Activated CD8-positive, alpha-beta T cell treated with anti-CD3 and anti-CD28 coated beads for 36 hours (primary cell): Measurements from ENCODE around the gene HLA-DQB1. TPM values are rescaled to one million over a fixed set of nuclear protein-coding genes. Genes with fewer than 3 reads are reported as not detected.

Experiments
- ATAC-seq: fragments of 200-7000 bp; cut with Tn5 transposase; one replicate; pipeline ENCODE4 v1.10.0; 2021; ENCODE audit warnings: mild to moderate bottlenecking, moderate library complexity
- CTCF ChIA-PET: fragments of 350-600 bp; sonication (Branson Sonifier 250); formaldehyde crosslinking; loops from one replicate; lab custom pipeline; 2021; ENCODE audit warnings: antibody characterized with exemption; lab: Charles Lee
- POLR2A ChIA-PET: fragments of 350-600 bp; sonication (Branson Sonifier 250); formaldehyde crosslinking; loops from one replicate; lab custom pipeline; 2021; ENCODE audit warnings: antibody characterized with exemption; lab: Charles Lee
- DNase-seq: peaks from one replicate; pipeline ENCODE4 v3.0.0-alpha.2; 2020
- H3K27ac Mint-ChIP-seq: one replicate; pipeline ENCODE4 v1.8.0; 2021; ENCODE audit warnings: mild to moderate bottlenecking, mixed read lengths
- H3K27me3 Mint-ChIP-seq: one replicate; pipeline ENCODE4 v1.8.0; 2021; ENCODE audit warnings: mixed read lengths
- H3K36me3 Mint-ChIP-seq: one replicate; pipeline ENCODE4 v1.8.0; 2021; ENCODE audit warnings: low read depth, mixed read lengths
- H3K4me1 Mint-ChIP-seq: one replicate; pipeline ENCODE4 v1.8.0; 2021; ENCODE audit warnings: low read depth, mixed read lengths
- H3K4me3 Mint-ChIP-seq: one replicate; pipeline ENCODE4 v1.8.0; 2021; ENCODE audit warnings: mild to moderate bottlenecking, moderate library complexity, mixed read lengths
- H3K9me3 Mint-ChIP-seq: one replicate; pipeline ENCODE4 v1.8.0; 2021; ENCODE audit warnings: mixed read lengths
- CTCF ChIP-seq: fragments of 200-600 bp; IDR thresholded peaks from one replicate; pipeline ENCODE4 v1.8.0; 2022; ENCODE audit warnings: antibody characterized with exemption, mild to moderate bottlenecking
- intact Hi-C: fragments of 100-400 bp; cut with micrococcal nuclease; formaldehyde crosslinking; loops from one replicate; pipeline ENCODE4 v1.10.0; 2022
- total RNA-seq, 2 experiments: library from RNA; stranded (reverse); gene quantifications; one replicate each; pipeline ENCODE4 v1.2.3, GENCODE V29; 2021

HLA-DQB1 gene
- total RNA-seq, 2 experiments from 2014 or later = 5.3 to 6.9 TPM

DNA sequence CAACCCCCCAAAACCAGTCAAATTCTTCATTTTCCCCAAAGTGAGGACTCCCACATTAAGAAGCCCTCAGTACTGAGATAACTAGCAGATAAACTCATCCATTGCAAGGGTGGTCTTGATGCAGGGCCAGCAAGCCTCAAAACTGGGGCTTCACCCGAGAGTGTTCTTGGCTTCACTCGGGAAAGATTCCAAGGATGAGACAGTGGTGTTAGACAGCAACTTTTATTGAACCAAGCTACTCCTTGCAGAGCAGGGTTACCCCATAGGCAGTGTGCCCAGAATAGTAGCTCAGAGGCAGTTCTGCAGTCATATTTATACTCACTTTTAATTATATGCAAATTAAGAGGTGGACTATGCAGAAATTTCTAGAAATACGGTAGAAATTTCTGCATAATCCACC lies 45.1 kb downstream of the HLA-DQB1 start:
- Mint-ChIP-seq H3K27me3 (no peaks in the 10 kb centered on the region), H3K9me3 (peaks cover 8% of the 10 kb centered on the region), H3K4me3 (no peak overlapping the region), H3K4me1 (peaks cover 40% of the 10 kb centered on the region), H3K36me3 (no peaks in the 10 kb centered on the region), H3K27ac (no peak overlapping the region)
- no peak for TF ChIP-seq CTCF
- POLR2A ChIA-PET = interaction anchor here (0.6 kb wide), 1 partner anchor 10 kb away, joined by 3 read pairs; no protein-coding TSS in a partner anchor
- intact Hi-C loops = loop anchor here (5.0 kb wide), 1 partner anchor 66 kb away; no protein-coding TSS in a partner anchor
- DNase-seq (no peak), ATAC-seq (no peak)
- CTCF ChIA-PET = interaction anchor here (1.1 to 2.7 kb wide), 4 partner anchors 15 to 376 kb away, joined by 3 to 18 read pairs (median 4); no protein-coding TSS in a partner anchor

GRCh38 chr6:32617751-32618150 lies 48.7 kb downstream of the HLA-DQB1 start:
- no peaks in the 10 kb centered on the region for H3K27me3 Mint-ChIP-seq
- ATAC-seq (no peak), DNase-seq (no peak)
- peaks cover 22% of the 10 kb centered on the region for H3K4me1 Mint-ChIP-seq
- H3K9me3 Mint-ChIP-seq = peaks cover 8% of the 10 kb centered on the region
- no peak overlapping the region for H3K27ac Mint-ChIP-seq
- H3K4me3 Mint-ChIP-seq = no peak overlapping the region
- no peaks in the 10 kb centered on the region for H3K36me3 Mint-ChIP-seq
- intact Hi-C loops = no loop called here
- ChIA-PET CTCF (no interaction called here), POLR2A (no interaction called here)
- TF ChIP-seq CTCF = no peak

- ATAC-seq (no peak), DNase-seq (no peak)
- no peaks in the 10 kb centered on the region for H3K36me3 Mint-ChIP-seq
- intact Hi-C loops = no loop called here
- peaks cover 8% of the 10 kb centered on the region for H3K4me1 Mint-ChIP-seq
- H3K27me3 Mint-ChIP-seq = peaks cover 2% of the 10 kb centered on the region
- no peak overlapping the region for H3K4me3 Mint-ChIP-seq
- H3K27ac Mint-ChIP-seq = no peak overlapping the region
- POLR2A ChIA-PET = no interaction called here
- CTCF ChIA-PET = interaction anchor here (2.1 kb wide), 1 partner anchor 170 kb away, joined by 6 read pairs; no protein-coding TSS in a partner anchor
- TF ChIP-seq CTCF = no peak
- H3K9me3 Mint-ChIP-seq = peaks cover 8% of the 10 kb centered on the region
These were observed 50.4 kb downstream of the HLA-DQB1 start for GRCh38 chr6:32615885-32616532.

- Mint-ChIP-seq H3K9me3 (peaks cover 8% of the 10 kb centered on the region), H3K27me3 (peaks cover 2% of the 10 kb centered on the region), H3K36me3 (no peaks in the 10 kb centered on the region), H3K4me3 (no peak overlapping the region), H3K27ac (no peak overlapping the region), H3K4me1 (peaks cover 7% of the 10 kb centered on the region)
- no peak for DNase-seq
- no peak for TF ChIP-seq CTCF
- ChIA-PET POLR2A (no interaction called here), CTCF (interaction anchor here (2.1 kb wide), 1 partner anchor 171 kb away, joined by 6 read pairs; no protein-coding TSS in a partner anchor)
- intact Hi-C loops = no loop called here
- ATAC-seq = no peak
These were observed 51.9 kb downstream of the HLA-DQB1 start for GRCh38 chr6:32614366-32615081.

DNA sequence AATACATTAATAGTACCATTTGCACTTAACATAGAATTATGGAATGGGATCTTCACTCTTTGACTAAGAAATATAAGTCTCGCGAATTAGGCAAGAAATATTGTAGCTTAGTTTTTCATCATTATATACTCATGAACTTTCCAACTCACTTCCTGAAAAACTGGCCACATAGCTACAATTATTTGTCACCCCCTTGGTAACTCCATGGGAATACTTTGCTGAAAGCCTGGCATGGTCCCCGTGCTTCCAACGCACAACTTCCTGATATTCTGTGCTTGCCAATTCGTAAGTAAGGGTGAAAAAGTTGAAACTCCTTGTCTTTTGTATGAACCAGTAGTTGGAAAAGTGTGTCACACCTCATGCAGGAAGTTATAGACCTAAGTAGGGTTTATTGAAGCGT lies 53.0 kb downstream of the HLA-DQB1 start:
- peaks cover 7% of the 10 kb centered on the region for H3K4me1 Mint-ChIP-seq
- peaks cover 8% of the 10 kb centered on the region for H3K9me3 Mint-ChIP-seq
- no peak overlapping the region for H3K27ac Mint-ChIP-seq
- no peaks in the 10 kb centered on the region for H3K36me3 Mint-ChIP-seq
- DNase-seq = no peak
- no peak overlapping the region for H3K4me3 Mint-ChIP-seq
- ChIA-PET POLR2A (interaction anchor here (1.2 kb wide), 1 partner anchor 10 kb away, joined by 4 read pairs; no protein-coding TSS in a partner anchor), CTCF (no interaction called here)
- H3K27me3 Mint-ChIP-seq = peaks cover 2% of the 10 kb centered on the region
- no peak for TF ChIP-seq CTCF
- no peak for ATAC-seq
- intact Hi-C loops = no loop called here
